Temporal lobe (tissue), 2 donors: ENCODE measurements around the gene EPHA10. TPM values are rescaled to one million over a fixed set of nuclear protein-coding genes. Genes with fewer than 3 reads are reported as not detected.

ENCODE experiments used
- small RNA-seq: library from RNA; depleted of rRNA; stranded (forward); fragments of <200 nt; gene quantifications from one replicate; pipeline ENCODE3, GENCODE V24; 2014; ENCODE audit warnings: low replicate concordance
- total RNA-seq: library from RNA; depleted of rRNA; stranded (reverse); fragments of >200 nt; gene quantifications from one replicate; pipeline ENCODE4 v1.2.3, GENCODE V29; 2014

Gene EPHA10
- total RNA-seq, 1 donor from 2014 or later: 8.9 TPM

Small RNA genes lying within 50 kb of the gene (small RNA-seq; reads per million reads assigned to genes)
- not detected for gene RF00019

Other genes with a start within 250 kb of the EPHA10 start
- 14.3 TPM for gene SNIP1, start 210.8 kb downstream of the EPHA10 start, total RNA-seq
- 3.7 TPM for gene DNALI1, start 208.2 kb downstream of the EPHA10 start, total RNA-seq
- gene GNL2, start 169.2 kb downstream of the EPHA10 start, total RNA-seq: 29.0 TPM
- not detected for gene RSPO1, start 130.2 kb downstream of the EPHA10 start, total RNA-seq
- 1.2 TPM for gene CDCA8, start 72.6 kb downstream of the EPHA10 start, total RNA-seq
- 26.8 TPM for gene MANEAL, start 28.7 kb upstream of the EPHA10 start, total RNA-seq
- gene C1orf122, start 42.7 kb upstream of the EPHA10 start, total RNA-seq: 12.5 TPM
- gene YRDC, start 43.1 kb upstream of the EPHA10 start, total RNA-seq: 8.1 TPM
- gene MTF1, start 94.5 kb upstream of the EPHA10 start, total RNA-seq: 4.2 TPM
- gene INPP5B, start 181.9 kb upstream of the EPHA10 start, total RNA-seq: 10.6 TPM
- 80.6 TPM for gene SF3A3, start 224.9 kb upstream of the EPHA10 start, total RNA-seq
- 5.2 TPM for gene FHL3, start 240.4 kb upstream of the EPHA10 start, total RNA-seq
- 28.5 TPM for gene UTP11, start 247.6 kb upstream of the EPHA10 start, total RNA-seq